Mesenchymal stem cell (in vitro differentiated cells and primary cell): ENCODE measurements around the gene MBOAT7. TPM values are rescaled to one million over a fixed set of nuclear protein-coding genes. Genes with fewer than 3 reads are reported as not detected.

Experiments
- DNase-seq: peaks from one replicate; pipeline ENCODE4 v3.0.0-alpha.2; 2013
- H2AFZ ChIP-seq: one replicate; pipeline ENCODE4 v1.6.1; 2013; ENCODE audit warnings: low read depth, mild to moderate bottlenecking, control low read depth, inconsistent platforms, low read length, moderate library complexity
- H2AK5ac ChIP-seq: 2 replicates; pipeline ENCODE4 v1.6.1; 2013; ENCODE audit warnings: low read length, moderate library complexity, mild to moderate bottlenecking, inconsistent platforms; ENCODE audit not compliant: severe bottlenecking
- H2BK120ac ChIP-seq: one replicate; pipeline ENCODE4 v1.6.1; 2013; ENCODE audit warnings: low read depth, mild to moderate bottlenecking, inconsistent platforms, low read length, moderate library complexity
- H2BK12ac ChIP-seq, 2 experiments: one replicate each; pipeline ENCODE4 v1.6.1; 2013; ENCODE audit warnings: inconsistent platforms in 2 of 2, low read length in 2 of 2, mild to moderate bottlenecking in 2 of 2, moderate library complexity in 2 of 2, control low read depth in 1 of 2
- H2BK15ac ChIP-seq: one replicate; pipeline ENCODE4 v1.6.1; 2013; ENCODE audit warnings: mild to moderate bottlenecking, low read depth, inconsistent platforms; ENCODE audit not compliant: poor library complexity, severe bottlenecking
- H2BK5ac ChIP-seq: 2 replicates; pipeline ENCODE4 v1.6.1; 2013; ENCODE audit warnings: low read depth, mild to moderate bottlenecking, low read length, control low read depth, inconsistent platforms; ENCODE audit not compliant: poor library complexity, severe bottlenecking
- H3K14ac ChIP-seq, 2 experiments: one replicate each; pipeline ENCODE4 v1.6.1; 2013; ENCODE audit warnings: inconsistent platforms in 2 of 2, low read length in 2 of 2, control low read depth in 1 of 2, mild to moderate bottlenecking in 1 of 2, moderate library complexity in 1 of 2
- H3K18ac ChIP-seq, 2 experiments: one replicate each; pipeline ENCODE4 v1.6.1; 2013; ENCODE audit warnings: inconsistent platforms in 2 of 2, low read length in 2 of 2, control low read depth in 1 of 2, low read depth in 1 of 2, mild to moderate bottlenecking in 1 of 2
- H3K23ac ChIP-seq, 2 experiments: one replicate each; pipeline ENCODE4 v1.6.1; 2013; ENCODE audit warnings: inconsistent platforms in 2 of 2, low read length in 2 of 2, mild to moderate bottlenecking in 2 of 2, moderate library complexity in 2 of 2, control low read depth in 1 of 2
- H3K27ac ChIP-seq: 2 replicates; pipeline ENCODE4 v1.5.1; 2013; ENCODE audit warnings: mild to moderate bottlenecking, moderate library complexity, low read length, control low read depth, inconsistent platforms; ENCODE audit not compliant: poor library complexity, severe bottlenecking
- H3K27me3 ChIP-seq, 2 experiments: 2 replicates each; pipeline versions ENCODE4 v1.6.1 to v1.7.0; 2013; ENCODE audit warnings: low read length in 2 of 2, mild to moderate bottlenecking in 2 of 2, moderate library complexity in 2 of 2, control low read depth in 1 of 2, inconsistent platforms in 1 of 2; ENCODE audit not compliant: control insufficient read depth in 1 of 2, insufficient read depth in 1 of 2
- H3K36me3 ChIP-seq, 2 experiments: 2 replicates each; pipeline versions ENCODE4 v1.6.1 to v1.7.0; 2013; ENCODE audit warnings: low read length in 2 of 2, control low read depth in 1 of 2, inconsistent platforms in 1 of 2, low read depth in 1 of 2, mild to moderate bottlenecking in 1 of 2; ENCODE audit not compliant: insufficient read depth in 2 of 2, control insufficient read depth in 1 of 2
- H3K4ac ChIP-seq, 2 experiments: one replicate each; pipeline ENCODE4 v1.6.1; 2013; ENCODE audit warnings: inconsistent platforms in 2 of 2, low read length in 2 of 2, mild to moderate bottlenecking in 2 of 2, moderate library complexity in 2 of 2, control low read depth in 1 of 2, low read depth in 1 of 2
- H3K4me1 ChIP-seq: 2 replicates; pipeline ENCODE4 v1.6.1; 2013; ENCODE audit warnings: low read depth, low read length, control low read depth; ENCODE audit not compliant: control insufficient read depth, insufficient read depth
- H3K4me2 ChIP-seq: 2 replicates; pipeline ENCODE4 v1.6.1; 2013; ENCODE audit warnings: low read length, mild to moderate bottlenecking, inconsistent platforms; ENCODE audit not compliant: poor library complexity, severe bottlenecking
- H3K4me3 ChIP-seq, 2 experiments: 2 replicates each; pipeline versions ENCODE4 v1.5.1 to v1.7.0; 2013; ENCODE audit warnings: low read length in 2 of 2, mild to moderate bottlenecking in 2 of 2, control low read depth in 1 of 2, low read depth in 1 of 2; ENCODE audit not compliant: insufficient read depth in 1 of 2
- H3K79me1 ChIP-seq: replicated peaks from 2 replicates; pipeline ENCODE4 v1.6.1; 2013; ENCODE audit warnings: mild to moderate bottlenecking, control low read depth, low read length, inconsistent platforms; ENCODE audit not compliant: poor library complexity, severe bottlenecking
- H3K9ac ChIP-seq: 2 replicates; pipeline ENCODE4 v1.7.0; 2013; ENCODE audit warnings: mild to moderate bottlenecking, low read length, moderate library complexity
- H3K9me3 ChIP-seq: 2 replicates; pipeline ENCODE4 v1.7.0; 2013; ENCODE audit warnings: mild to moderate bottlenecking, low read length; ENCODE audit not compliant: control insufficient read depth
- H4K8ac ChIP-seq: one replicate; pipeline ENCODE4 v1.6.1; 2013; ENCODE audit warnings: inconsistent platforms, mild to moderate bottlenecking, low read length, moderate library complexity
- H4K91ac ChIP-seq: one replicate; pipeline ENCODE4 v1.6.1; 2013; ENCODE audit warnings: mild to moderate bottlenecking, low read length, inconsistent platforms
- WGBS: methylation state at CpG from one replicate; pipeline ENCODE4 v1.1.7; 2013; ENCODE audit warnings: mixed read lengths; 5-methylcytosine and 5-hydroxymethylcytosine counted together
- polyA plus RNA-seq, 2 experiments: library from polyadenylated mRNA; stranded (reverse); fragments of 200-250 nt; gene quantifications; one replicate each; pipeline ENCODE4 v1.2.3, GENCODE V29; 2013

Gene MBOAT7
- polyA plus RNA-seq (2013, experiment 1 of 2) = 175 TPM
- polyA plus RNA-seq (2013, experiment 2 of 2) = 178 TPM

- peak within 1 kb of the TSS; percentile 81 for H2AFZ ChIP-seq
- peak within 1 kb of the TSS; percentile 91 to 92 for H3K18ac ChIP-seq
- H3K4ac ChIP-seq = peak within 1 kb of the TSS; percentile 10 to 75
- H3K36me3 ChIP-seq = peaks cover 22 to 30% of the 10 kb centered on the region in 2 experiments
- peak within 1 kb of the TSS; percentile 94 for H3K9ac ChIP-seq
- peak within 1 kb of the TSS; percentile 41 for H4K8ac ChIP-seq
- H4K91ac ChIP-seq = peak within 1 kb of the TSS; percentile 92
- H2BK12ac ChIP-seq = peak within 1 kb of the TSS in 1 of 2 experiments; percentile 72
- peaks cover 24% of the 10 kb centered on the region for H3K79me1 ChIP-seq
- H3K14ac ChIP-seq = peak within 1 kb of the TSS in 1 of 2 experiments; percentile 88
- peak within 1 kb of the TSS; percentile 77 for H2BK120ac ChIP-seq
- H2BK15ac ChIP-seq = peak within 1 kb of the TSS; percentile 75
- H3K4me2 ChIP-seq = peak within 1 kb of the TSS; percentile 83
- peak within 1 kb of the TSS; percentile 78 to 89 for H3K4me3 ChIP-seq
- H3K4me1 ChIP-seq = peaks cover 18% of the 10 kb centered on the region
- H3K27ac ChIP-seq = peak within 1 kb of the TSS; percentile 94
- H3K23ac ChIP-seq = peak within 1 kb of the TSS in 1 of 2 experiments; percentile 74
- peak within 1 kb of the TSS; percentile 94 for H2BK5ac ChIP-seq
- no peak for DNase-seq
- peak within 1 kb of the TSS; percentile 39 for H2AK5ac ChIP-seq
- no peaks in the 10 kb centered on the region for H3K27me3 ChIP-seq
- under 1% methylated on average over 45 of the region's 64 CpGs for WGBS
- H3K9me3 ChIP-seq = no peaks in the 10 kb centered on the region
Measured at GRCh38 chr19:54189145-54189734, at the start of gene MBOAT7. Gene MBOAT7 (minus strand): TSS chr19:54189580. CDS start chr19:54188508, 1,072 bp downstream.

GRCh38 chr19:54233941-54234340 lies 44.6 kb upstream of the MBOAT7 start:
- Histone ChIP-seq H2BK5ac (no peak overlapping the region), H2BK15ac (no peak overlapping the region), H3K18ac (no peak overlapping the region), H3K9me3 (peaks cover 8% of the 10 kb centered on the region), H3K79me1 (no peaks in the 10 kb centered on the region), H2AFZ (no peak overlapping the region), H2BK12ac (no peak overlapping the region), H3K9ac (no peak overlapping the region), H3K4ac (no peak overlapping the region), H3K4me3 (no peak overlapping the region), H2BK120ac (no peak overlapping the region), H3K27me3 (peaks cover 11 to 49% of the 10 kb centered on the region in 2 experiments), H3K23ac (no peak overlapping the region), H4K8ac (no peak overlapping the region), H3K27ac (no peak overlapping the region), H3K4me1 (no peaks in the 10 kb centered on the region), H3K14ac (no peak overlapping the region), H3K36me3 (no peaks in the 10 kb centered on the region), H2AK5ac (no peak overlapping the region), H4K91ac (no peak overlapping the region), H3K4me2 (no peak overlapping the region)
- 73% methylated on average over 5 of the region's 5 CpGs for WGBS
- DNase-seq = no peak

- H2AK5ac ChIP-seq = no peak overlapping the region
- 26% methylated on average over 19 of the region's 21 CpGs for WGBS
- H4K8ac ChIP-seq = no peak overlapping the region
- no peak overlapping the region for H2BK5ac ChIP-seq
- no peak overlapping the region for H4K91ac ChIP-seq
- peaks cover 8% of the 10 kb centered on the region for H3K9me3 ChIP-seq
- no peak overlapping the region for H3K4ac ChIP-seq
- H3K9ac ChIP-seq = no peak overlapping the region
- no peak overlapping the region for H3K27ac ChIP-seq
- no peaks in the 10 kb centered on the region for H3K4me1 ChIP-seq
- H3K27me3 ChIP-seq = peaks cover 11 to 44% of the 10 kb centered on the region in 2 experiments
- H3K14ac ChIP-seq = no peak overlapping the region
- no peak overlapping the region for H3K18ac ChIP-seq
- H2BK120ac ChIP-seq = no peak overlapping the region
- H2AFZ ChIP-seq = no peak overlapping the region
- DNase-seq = peak; percentile 68
- no peak overlapping the region for H2BK15ac ChIP-seq
- H3K36me3 ChIP-seq = no peaks in the 10 kb centered on the region
- no peak overlapping the region for H3K4me3 ChIP-seq
- no peaks in the 10 kb centered on the region for H3K79me1 ChIP-seq
- no peak overlapping the region for H3K4me2 ChIP-seq
- no peak overlapping the region for H3K23ac ChIP-seq
- no peak overlapping the region for H2BK12ac ChIP-seq
Measured at GRCh38 chr19:54231077-54231931, 41.9 kb upstream of the MBOAT7 start.

GRCh38 chr19:54230031-54230430 lies 40.7 kb upstream of the MBOAT7 start:
- H3K4me1 ChIP-seq = no peaks in the 10 kb centered on the region
- H3K18ac ChIP-seq = no peak overlapping the region
- H3K4me3 ChIP-seq = no peak overlapping the region
- H2AFZ ChIP-seq = no peak overlapping the region
- H4K8ac ChIP-seq = no peak overlapping the region
- peaks cover 6% of the 10 kb centered on the region for H3K9me3 ChIP-seq
- H3K27me3 ChIP-seq = peaks cover 11 to 41% of the 10 kb centered on the region in 2 experiments
- H2AK5ac ChIP-seq = no peak overlapping the region
- no peak overlapping the region for H2BK5ac ChIP-seq
- H3K79me1 ChIP-seq = no peaks in the 10 kb centered on the region
- no peak overlapping the region for H3K27ac ChIP-seq
- no peak overlapping the region for H3K23ac ChIP-seq
- 88% methylated on average over 7 of the region's 7 CpGs for WGBS
- H3K36me3 ChIP-seq = no peaks in the 10 kb centered on the region
- no peak overlapping the region for H3K4ac ChIP-seq
- no peak overlapping the region for H3K14ac ChIP-seq
- H2BK120ac ChIP-seq = no peak overlapping the region
- no peak overlapping the region for H2BK15ac ChIP-seq
- no peak overlapping the region for H2BK12ac ChIP-seq
- no peak overlapping the region for H3K9ac ChIP-seq
- DNase-seq = no peak
- no peak overlapping the region for H4K91ac ChIP-seq
- H3K4me2 ChIP-seq = no peak overlapping the region
